GM19397 (cell line): ENCODE data around the gene SLC17A1.
"Not testable (repeated sequence)": the region's sequence is repeated elsewhere in the genome, so short reads cannot be mapped to it uniquely, and the experiment has no call there.

Experiments used
- ATAC-seq: cut with Tn5 transposase; IDR thresholded peaks from one replicate; pipeline ENCODE4 v1.9.1; 2021; ENCODE audit warnings: mild to moderate bottlenecking, moderate library complexity; ENCODE audit not compliant: unreplicated experiment

Gene SLC17A1

GRCh38 chr6:25757936-25758642 lies 73.8 kb downstream of the SLC17A1 start:
- no peak for ATAC-seq

- no peak for ATAC-seq
These were observed 75.2 kb downstream of the SLC17A1 start for GRCh38 chr6:25756382-25757363.

GRCh38 chr6:25755483-25755882 lies 76.4 kb downstream of the SLC17A1 start:
- ATAC-seq: no peak

- no peak for ATAC-seq
These were observed 77.3 kb downstream of the SLC17A1 start, which contains the start of gene SLC17A4 for GRCh38 chr6:25754535-25754934. Gene SLC17A4, plus strand, starts transcription at chr6:25754742. Its CDS starts 7,221 bp downstream, at chr6:25761963.

- ATAC-seq: no peak
These were observed 78.8 kb downstream of the SLC17A1 start for GRCh38 chr6:25753079-25753478.

GRCh38 chr6:25750906-25751305 lies 80.9 kb downstream of the SLC17A1 start:
- no peak for ATAC-seq

GRCh38 chr6:25749837-25750236 lies 82.0 kb downstream of the SLC17A1 start:
- ATAC-seq: no peak

- not testable (repeated sequence) for ATAC-seq
These were observed 83.0 kb downstream of the SLC17A1 start for GRCh38 chr6:25748601-25749517.

GRCh38 chr6:25748049-25748448 lies 83.8 kb downstream of the SLC17A1 start:
- ATAC-seq: no peak

GRCh38 chr6:25747477-25747876 lies 84.4 kb downstream of the SLC17A1 start:
- ATAC-seq: no peak

- no peak for ATAC-seq
These were observed 84.9 kb downstream of the SLC17A1 start for GRCh38 chr6:25746968-25747367.

GRCh38 chr6:25745836-25746235 lies 86.0 kb downstream of the SLC17A1 start:
- ATAC-seq: no peak

- ATAC-seq: no peak
These were observed 88.0 kb downstream of the SLC17A1 start for GRCh38 chr6:25743868-25744267.

- ATAC-seq: no peak
These were observed 96.6 kb downstream of the SLC17A1 start for GRCh38 chr6:25735261-25735660.
